ENCODE measurements around the gene ACTA2. TPM values are rescaled to one million over a fixed set of nuclear protein-coding genes. Genes with fewer than 3 reads are reported as not detected.

ACTA2 gene
- total and polyA plus RNA-seq, 7 donors = 39.6 to 73.1 (median 56.6) TPM

- intact Hi-C loops (cut with DNase I) = no loop called here
- H3K4me3 ChIP-seq = no peak overlapping the region
- TF ChIP-seq CTCF (IDR thresholded peaks at IDR 0.05) = no peak
- H3K27me3 ChIP-seq (ENCODE audit: insufficient read depth in 3 of 3, low read length in 2 of 3) = no peaks in the 10 kb centered on the region
- no peaks in the 10 kb centered on the region for H3K9me3 ChIP-seq
- H3K4me1 ChIP-seq = peaks cover 3% of the 10 kb centered on the region
- DNase-seq (no peak), ATAC-seq (no peak)
- H3K36me3 ChIP-seq (ENCODE audit: insufficient read depth in 1 of 2, low read depth in 1 of 2) = no peaks in the 10 kb centered on the region
- peak overlapping the region; percentile 14 for H3K27ac ChIP-seq
- WGBS, 3 donors = 49 to 87% (median 74%) methylated on average over 4 of the region's 4 CpGs
These were observed 28.2 kb upstream of the ACTA2 start for GRCh38 chr10:88980800-88981199.

GRCh38 chr10:88980247-88980646 lies 27.7 kb upstream of the ACTA2 start:
- ATAC-seq = no peak

GRCh38 chr10:88979603-88980002 lies 27.0 kb upstream of the ACTA2 start:
- Histone ChIP-seq H3K36me3 (ENCODE audit: insufficient read depth in 1 of 2, low read depth in 1 of 2) (no peaks in the 10 kb centered on the region), H3K27ac (peak overlapping the region; percentile 23), H3K27me3 (ENCODE audit: insufficient read depth in 3 of 3, low read length in 2 of 3) (no peaks in the 10 kb centered on the region), H3K4me3 (no peak overlapping the region), H3K9me3 (no peaks in the 10 kb centered on the region), H3K4me1 (peaks cover 3% of the 10 kb centered on the region)
- no peak for TF ChIP-seq CTCF (IDR thresholded peaks at IDR 0.05)
- intact Hi-C loops (cut with DNase I) = no loop called here
- DNase-seq = no peak
- ATAC-seq = no peak
- 49 to 67% (median 49%) methylated on average over 4 of the region's 4 CpGs for WGBS, 3 donors

More at GRCh38 chr10:88980247-88980646, 27.7 kb upstream of the ACTA2 start:
- no peak for TF ChIP-seq CTCF (IDR thresholded peaks at IDR 0.05)
- peaks cover 3% of the 10 kb centered on the region for H3K4me1 ChIP-seq
- WGBS, 3 donors = 50 to 56% (median 56%) methylated on average over 4 of the region's 4 CpGs
- no peak overlapping the region for H3K4me3 ChIP-seq
- intact Hi-C loops (cut with DNase I) = no loop called here
- DNase-seq = no peak
- H3K27ac ChIP-seq = peak overlapping the region; percentile 38
- H3K27me3 ChIP-seq (ENCODE audit: insufficient read depth in 3 of 3, low read length in 2 of 3) = no peaks in the 10 kb centered on the region
- H3K9me3 ChIP-seq = no peaks in the 10 kb centered on the region
- H3K36me3 ChIP-seq (ENCODE audit: insufficient read depth in 1 of 2, low read depth in 1 of 2) = no peaks in the 10 kb centered on the region

- TF ChIP-seq CTCF (IDR thresholded peaks at IDR 0.05) = no peak
- intact Hi-C loops (cut with DNase I) = no loop called here
These were observed 26.6 kb upstream of the ACTA2 start for GRCh38 chr10:88979153-88979562.

GRCh38 chr10:88978463-88978862 lies 25.9 kb upstream of the ACTA2 start:
- Histone ChIP-seq H3K27me3 (ENCODE audit: insufficient read depth in 3 of 3, low read length in 2 of 3) (no peaks in the 10 kb centered on the region), H3K4me3 (no peak overlapping the region), H3K9me3 (no peaks in the 10 kb centered on the region), H3K4me1 (peaks cover 3% of the 10 kb centered on the region), H3K36me3 (ENCODE audit: insufficient read depth in 1 of 2, low read depth in 1 of 2) (no peaks in the 10 kb centered on the region), H3K27ac (peak overlapping the region; percentile 23)
- DNase-seq = no peak
- WGBS, 3 donors = 90 to 92% (median 92%) methylated on average over 2 of the region's 2 CpGs
- no peak for ATAC-seq
- intact Hi-C loops (cut with DNase I) = no loop called here
- no peak for TF ChIP-seq CTCF (IDR thresholded peaks at IDR 0.05)

More at GRCh38 chr10:88979153-88979562, 26.6 kb upstream of the ACTA2 start:
- peaks cover 3% of the 10 kb centered on the region for H3K4me1 ChIP-seq
- no peaks in the 10 kb centered on the region for H3K9me3 ChIP-seq
- no peaks in the 10 kb centered on the region for H3K36me3 ChIP-seq (ENCODE audit: insufficient read depth in 1 of 2, low read depth in 1 of 2)
- DNase-seq (peak; percentile 56 to 61), ATAC-seq (peak; percentile 41 to 82 (median 71))
- H3K4me3 ChIP-seq = no peak overlapping the region
- H3K27me3 ChIP-seq (ENCODE audit: insufficient read depth in 3 of 3, low read length in 2 of 3) = no peaks in the 10 kb centered on the region
- peak overlapping the region; percentile 23 for H3K27ac ChIP-seq
- 15 to 24% (median 23%) methylated on average over 5 of the region's 5 CpGs for WGBS, 3 donors
